Measurements from ENCODE around the gene TUBB.

Gene TUBB

DNA sequence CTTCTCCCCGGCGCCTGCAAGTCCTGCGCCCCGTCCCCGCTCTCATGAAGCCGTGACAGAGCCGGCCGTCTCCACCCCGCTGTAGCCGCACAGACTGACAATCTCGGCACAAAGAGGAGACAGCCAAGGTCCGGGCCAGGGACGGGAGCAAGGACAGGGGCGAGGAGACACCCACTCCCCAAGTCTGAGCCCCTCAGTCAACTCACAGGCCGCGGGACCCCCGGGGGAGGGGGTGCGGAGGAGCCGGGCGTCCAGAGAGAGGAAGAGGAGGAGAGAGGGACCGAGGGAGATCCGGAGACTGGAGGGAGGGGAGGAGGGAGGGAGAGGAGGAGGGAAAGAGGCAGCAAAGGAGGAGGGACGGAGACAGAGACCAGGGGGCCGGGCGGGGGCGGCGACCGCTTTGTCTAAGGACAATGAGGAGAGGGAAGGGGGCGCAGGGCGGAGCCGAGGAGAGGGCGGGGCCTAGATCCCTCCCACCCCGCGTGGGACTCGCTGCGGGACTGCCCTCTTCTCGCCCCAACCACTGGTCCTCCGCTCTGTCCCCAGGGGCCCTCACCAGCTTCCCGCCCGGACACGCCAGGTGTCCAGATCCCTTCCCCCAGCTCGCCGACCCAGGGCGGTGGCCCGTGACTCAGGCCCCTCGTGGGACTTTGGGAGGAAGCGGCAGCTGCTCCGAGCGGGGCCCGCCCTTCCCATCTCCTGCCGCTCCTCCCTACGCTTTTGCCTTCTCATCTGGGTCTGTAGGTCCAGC is 33.1 kb upstream of the TUBB start (continued):
- TF ChIP-seq, protein P1, sequence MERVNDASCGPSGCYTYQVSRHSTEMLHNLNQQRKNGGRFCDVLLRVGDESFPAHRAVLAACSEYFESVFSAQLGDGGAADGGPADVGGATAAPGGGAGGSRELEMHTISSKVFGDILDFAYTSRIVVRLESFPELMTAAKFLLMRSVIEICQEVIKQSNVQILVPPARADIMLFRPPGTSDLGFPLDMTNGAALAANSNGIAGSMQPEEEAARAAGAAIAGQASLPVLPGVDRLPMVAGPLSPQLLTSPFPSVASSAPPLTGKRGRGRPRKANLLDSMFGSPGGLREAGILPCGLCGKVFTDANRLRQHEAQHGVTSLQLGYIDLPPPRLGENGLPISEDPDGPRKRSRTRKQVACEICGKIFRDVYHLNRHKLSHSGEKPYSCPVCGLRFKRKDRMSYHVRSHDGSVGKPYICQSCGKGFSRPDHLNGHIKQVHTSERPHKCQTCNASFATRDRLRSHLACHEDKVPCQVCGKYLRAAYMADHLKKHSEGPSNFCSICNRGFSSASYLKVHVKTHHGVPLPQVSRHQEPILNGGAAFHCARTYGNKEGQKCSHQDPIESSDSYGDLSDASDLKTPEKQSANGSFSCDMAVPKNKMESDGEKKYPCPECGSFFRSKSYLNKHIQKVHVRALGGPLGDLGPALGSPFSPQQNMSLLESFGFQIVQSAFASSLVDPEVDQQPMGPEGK (tag by site-specific recombination; IDR thresholded peaks at IDR 0.05), result peak; percentile 99
- TF ChIP-seq FEZF1 (tag by site-specific recombination; IDR thresholded peaks at IDR 0.05) (no peak), WT1 (tag by site-specific recombination; IDR thresholded peaks at IDR 0.05) (peak; percentile 82), ZEB2 (tag by site-specific recombination; IDR thresholded peaks at IDR 0.05) (peak; percentile 90), ZNF324 (tag by site-specific recombination; IDR thresholded peaks at IDR 0.05) (0 out of 2 replicates have a peak, but pooled peaks have one; percentile 23), ZNF214 (tag by site-specific recombination; IDR thresholded peaks at IDR 0.05; ENCODE audit: borderline replicate concordance) (no peak), KLF7 (tag by site-specific recombination; IDR thresholded peaks at IDR 0.05; ENCODE audit: borderline replicate concordance) (peak; percentile 98), ZNF391 (tag by site-specific recombination; IDR thresholded peaks at IDR 0.05; ENCODE audit: borderline replicate concordance, low read depth) (peak; percentile 69; the same call in 1 of the 2 replicates), EGR2 (tag by site-specific recombination; IDR thresholded peaks at IDR 0.05; ENCODE audit: low read depth) (peak; percentile 94), PRDM1 (tag by site-specific recombination; IDR thresholded peaks at IDR 0.05) (peak; percentile 37; the same call in 1 of the 2 replicates), ZFHX2 (tag by site-specific recombination; conservative IDR thresholded peaks at IDR 0.05) (peak; percentile 91), MEIS1 (CRISPR knock-in tag; IDR thresholded peaks at IDR 0.05; ENCODE audit: borderline replicate concordance) (no peak), ZNF600 (tag by site-specific recombination; IDR thresholded peaks at IDR 0.05) (peak; percentile 65; the same call in 1 of the 2 replicates), HOXA7 (CRISPR knock-in tag; IDR thresholded peaks at IDR 0.05; ENCODE audit: borderline replicate concordance) (no peak), ZBTB17 (tag by site-specific recombination; IDR thresholded peaks at IDR 0.05) (no peak), ZNF394 (tag by site-specific recombination; IDR thresholded peaks at IDR 0.05; ENCODE audit: borderline replicate concordance) (peak; percentile 92), ZNF140 (tag by site-specific recombination; IDR thresholded peaks at IDR 0.05) (no peak), SP3 (tag by site-specific recombination; IDR thresholded peaks at IDR 0.05) (peak; percentile 99), ZFP69B (tag by site-specific recombination; IDR thresholded peaks at IDR 0.05) (peak; percentile 59; the same call in 1 of the 2 replicates), ZNF221 (tag by site-specific recombination; IDR thresholded peaks at IDR 0.05; ENCODE audit: borderline replicate concordance) (no peak), ZNF423 (tag by site-specific recombination; IDR thresholded peaks at IDR 0.05) (peak; percentile 95)
- TF ChIP-seq, protein P2, sequence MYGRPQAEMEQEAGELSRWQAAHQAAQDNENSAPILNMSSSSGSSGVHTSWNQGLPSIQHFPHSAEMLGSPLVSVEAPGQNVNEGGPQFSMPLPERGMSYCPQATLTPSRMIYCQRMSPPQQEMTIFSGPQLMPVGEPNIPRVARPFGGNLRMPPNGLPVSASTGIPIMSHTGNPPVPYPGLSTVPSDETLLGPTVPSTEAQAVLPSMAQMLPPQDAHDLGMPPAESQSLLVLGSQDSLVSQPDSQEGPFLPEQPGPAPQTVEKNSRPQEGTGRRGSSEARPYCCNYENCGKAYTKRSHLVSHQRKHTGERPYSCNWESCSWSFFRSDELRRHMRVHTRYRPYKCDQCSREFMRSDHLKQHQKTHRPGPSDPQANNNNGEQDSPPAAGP (tag by site-specific recombination; IDR thresholded peaks at IDR 0.05), result peak; percentile 91
- TF ChIP-seq, protein P3, sequence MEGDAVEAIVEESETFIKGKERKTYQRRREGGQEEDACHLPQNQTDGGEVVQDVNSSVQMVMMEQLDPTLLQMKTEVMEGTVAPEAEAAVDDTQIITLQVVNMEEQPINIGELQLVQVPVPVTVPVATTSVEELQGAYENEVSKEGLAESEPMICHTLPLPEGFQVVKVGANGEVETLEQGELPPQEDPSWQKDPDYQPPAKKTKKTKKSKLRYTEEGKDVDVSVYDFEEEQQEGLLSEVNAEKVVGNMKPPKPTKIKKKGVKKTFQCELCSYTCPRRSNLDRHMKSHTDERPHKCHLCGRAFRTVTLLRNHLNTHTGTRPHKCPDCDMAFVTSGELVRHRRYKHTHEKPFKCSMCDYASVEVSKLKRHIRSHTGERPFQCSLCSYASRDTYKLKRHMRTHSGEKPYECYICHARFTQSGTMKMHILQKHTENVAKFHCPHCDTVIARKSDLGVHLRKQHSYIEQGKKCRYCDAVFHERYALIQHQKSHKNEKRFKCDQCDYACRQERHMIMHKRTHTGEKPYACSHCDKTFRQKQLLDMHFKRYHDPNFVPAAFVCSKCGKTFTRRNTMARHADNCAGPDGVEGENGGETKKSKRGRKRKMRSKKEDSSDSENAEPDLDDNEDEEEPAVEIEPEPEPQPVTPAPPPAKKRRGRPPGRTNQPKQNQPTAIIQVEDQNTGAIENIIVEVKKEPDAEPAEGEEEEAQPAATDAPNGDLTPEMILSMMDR (tag by site-specific recombination; IDR thresholded peaks at IDR 0.05), result peak; percentile 4; the same call in 1 of the 2 replicates
- TF ChIP-seq, protein P4, sequence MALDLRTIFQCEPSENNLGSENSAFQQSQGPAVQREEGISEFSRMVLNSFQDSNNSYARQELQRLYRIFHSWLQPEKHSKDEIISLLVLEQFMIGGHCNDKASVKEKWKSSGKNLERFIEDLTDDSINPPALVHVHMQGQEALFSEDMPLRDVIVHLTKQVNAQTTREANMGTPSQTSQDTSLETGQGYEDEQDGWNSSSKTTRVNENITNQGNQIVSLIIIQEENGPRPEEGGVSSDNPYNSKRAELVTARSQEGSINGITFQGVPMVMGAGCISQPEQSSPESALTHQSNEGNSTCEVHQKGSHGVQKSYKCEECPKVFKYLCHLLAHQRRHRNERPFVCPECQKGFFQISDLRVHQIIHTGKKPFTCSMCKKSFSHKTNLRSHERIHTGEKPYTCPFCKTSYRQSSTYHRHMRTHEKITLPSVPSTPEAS (tag by site-specific recombination; IDR thresholded peaks at IDR 0.05), result peak; percentile 46; the same call in 1 of the 2 replicates
- TF ChIP-seq, protein P5, sequence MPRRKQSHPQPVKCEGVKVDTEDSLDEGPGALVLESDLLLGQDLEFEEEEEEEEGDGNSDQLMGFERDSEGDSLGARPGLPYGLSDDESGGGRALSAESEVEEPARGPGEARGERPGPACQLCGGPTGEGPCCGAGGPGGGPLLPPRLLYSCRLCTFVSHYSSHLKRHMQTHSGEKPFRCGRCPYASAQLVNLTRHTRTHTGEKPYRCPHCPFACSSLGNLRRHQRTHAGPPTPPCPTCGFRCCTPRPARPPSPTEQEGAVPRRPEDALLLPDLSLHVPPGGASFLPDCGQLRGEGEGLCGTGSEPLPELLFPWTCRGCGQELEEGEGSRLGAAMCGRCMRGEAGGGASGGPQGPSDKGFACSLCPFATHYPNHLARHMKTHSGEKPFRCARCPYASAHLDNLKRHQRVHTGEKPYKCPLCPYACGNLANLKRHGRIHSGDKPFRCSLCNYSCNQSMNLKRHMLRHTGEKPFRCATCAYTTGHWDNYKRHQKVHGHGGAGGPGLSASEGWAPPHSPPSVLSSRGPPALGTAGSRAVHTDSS (tag by site-specific recombination; IDR thresholded peaks at IDR 0.05), result peak; percentile 90
- TF ChIP-seq, protein P6, sequence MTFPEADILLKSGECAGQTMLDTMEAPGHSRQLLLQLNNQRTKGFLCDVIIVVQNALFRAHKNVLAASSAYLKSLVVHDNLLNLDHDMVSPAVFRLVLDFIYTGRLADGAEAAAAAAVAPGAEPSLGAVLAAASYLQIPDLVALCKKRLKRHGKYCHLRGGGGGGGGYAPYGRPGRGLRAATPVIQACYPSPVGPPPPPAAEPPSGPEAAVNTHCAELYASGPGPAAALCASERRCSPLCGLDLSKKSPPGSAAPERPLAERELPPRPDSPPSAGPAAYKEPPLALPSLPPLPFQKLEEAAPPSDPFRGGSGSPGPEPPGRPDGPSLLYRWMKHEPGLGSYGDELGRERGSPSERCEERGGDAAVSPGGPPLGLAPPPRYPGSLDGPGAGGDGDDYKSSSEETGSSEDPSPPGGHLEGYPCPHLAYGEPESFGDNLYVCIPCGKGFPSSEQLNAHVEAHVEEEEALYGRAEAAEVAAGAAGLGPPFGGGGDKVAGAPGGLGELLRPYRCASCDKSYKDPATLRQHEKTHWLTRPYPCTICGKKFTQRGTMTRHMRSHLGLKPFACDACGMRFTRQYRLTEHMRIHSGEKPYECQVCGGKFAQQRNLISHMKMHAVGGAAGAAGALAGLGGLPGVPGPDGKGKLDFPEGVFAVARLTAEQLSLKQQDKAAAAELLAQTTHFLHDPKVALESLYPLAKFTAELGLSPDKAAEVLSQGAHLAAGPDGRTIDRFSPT (tag by site-specific recombination; IDR thresholded peaks at IDR 0.05), result peak; percentile 73
- TF ChIP-seq, protein P7, sequence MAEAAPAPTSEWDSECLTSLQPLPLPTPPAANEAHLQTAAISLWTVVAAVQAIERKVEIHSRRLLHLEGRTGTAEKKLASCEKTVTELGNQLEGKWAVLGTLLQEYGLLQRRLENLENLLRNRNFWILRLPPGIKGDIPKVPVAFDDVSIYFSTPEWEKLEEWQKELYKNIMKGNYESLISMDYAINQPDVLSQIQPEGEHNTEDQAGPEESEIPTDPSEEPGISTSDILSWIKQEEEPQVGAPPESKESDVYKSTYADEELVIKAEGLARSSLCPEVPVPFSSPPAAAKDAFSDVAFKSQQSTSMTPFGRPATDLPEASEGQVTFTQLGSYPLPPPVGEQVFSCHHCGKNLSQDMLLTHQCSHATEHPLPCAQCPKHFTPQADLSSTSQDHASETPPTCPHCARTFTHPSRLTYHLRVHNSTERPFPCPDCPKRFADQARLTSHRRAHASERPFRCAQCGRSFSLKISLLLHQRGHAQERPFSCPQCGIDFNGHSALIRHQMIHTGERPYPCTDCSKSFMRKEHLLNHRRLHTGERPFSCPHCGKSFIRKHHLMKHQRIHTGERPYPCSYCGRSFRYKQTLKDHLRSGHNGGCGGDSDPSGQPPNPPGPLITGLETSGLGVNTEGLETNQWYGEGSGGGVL (tag by site-specific recombination; IDR thresholded peaks at IDR 0.05), result peak; percentile 98
